GM20000 (cell line): Measurements from ENCODE around the gene HS6ST3.

Experiments used
- DNase-seq: peaks from one replicate; pipeline ENCODE4 v3.0.0; 2012; ENCODE audit warnings: low spot score
- CTCF ChIP-seq: IDR thresholded peaks from 2 replicates; pipeline ENCODE4 v1.5.1; 2012; ENCODE audit warnings: mild to moderate bottlenecking, control low read depth; ENCODE audit errors: extremely low read depth, missing control alignments

Gene HS6ST3

GRCh38 chr13:96646515-96647211, 556.8 kb downstream of the HS6ST3 start:
- DNase-seq: no peak
- TF ChIP-seq CTCF: no peak

GRCh38 chr13:96650301-96650886, 560.5 kb downstream of the HS6ST3 start:
- no peak for TF ChIP-seq CTCF
- DNase-seq: no peak

GRCh38 chr13:96651598-96651997, 561.7 kb downstream of the HS6ST3 start:
- no peak for TF ChIP-seq CTCF
- no peak for DNase-seq

GRCh38 chr13:96652506-96652905, 562.6 kb downstream of the HS6ST3 start:
- no peak for DNase-seq
- no peak for TF ChIP-seq CTCF

GRCh38 chr13:96661612-96662011, 571.7 kb downstream of the HS6ST3 start:
- no peak for TF ChIP-seq CTCF

GRCh38 chr13:96662036-96662435, 572.1 kb downstream of the HS6ST3 start:
- no peak for TF ChIP-seq CTCF
- no peak for DNase-seq

More at GRCh38 chr13:96661612-96662011, 571.7 kb downstream of the HS6ST3 start:
- DNase-seq: no peak

- TF ChIP-seq CTCF: no peak
- no peak for DNase-seq
Observed at GRCh38 chr13:96667294-96668018, 577.5 kb downstream of the HS6ST3 start.
